GM12878 (cell line): ENCODE measurements around the gene TXNRD1. TPM values are rescaled to one million over a fixed set of nuclear protein-coding genes. Genes with fewer than 3 reads are reported as not detected.

Experiments used
- ATAC-seq: fragments of 200-7000 bp; cut with Tn5 transposase; 3 replicates; pipeline ENCODE4 v1.9.1; 2020; ENCODE audit warnings: mild to moderate bottlenecking, moderate library complexity
- BruUV-seq: library from RNA; stranded (reverse); fragments of 400-500 nt; replicated peaks from 2 replicates; lab custom pipeline; 2021; lab: Mats Ljungman, UMichigan
- CTCF ChIA-PET: fragments of 300-600 bp; sonication (Branson Sonifier 250); formaldehyde crosslinking; extraction: SDS; loops from one replicate; lab custom pipeline; 2021; ENCODE audit warnings: inconsistent platforms; lab: Yijun Ruan, JAX
- POLR2A ChIA-PET: fragments of 350-600 bp; formaldehyde crosslinking; extraction: SDS; loops from one replicate; lab custom pipeline; 2021; ENCODE audit warnings: inconsistent platforms; lab: Charles Lee
- RAD21 ChIA-PET: fragments of 300-600 bp; sonication (Branson Sonifier 250); formaldehyde crosslinking; loops from one replicate; lab custom pipeline; 2023; ENCODE audit warnings: antibody characterized with exemption; ENCODE audit not compliant: unreplicated experiment; lab: Charles Lee
- SMC1A ChIA-PET: fragments of 300-600 bp; sonication (Branson Sonifier 250); formaldehyde crosslinking; loops from one replicate; lab custom pipeline; 2023; ENCODE audit not compliant: unreplicated experiment, uncharacterized antibody; lab: Charles Lee
- DNase-seq: peaks from one replicate; pipeline ENCODE4 v3.0.0-alpha.2; 2011; ENCODE audit warnings: low read depth, low spot score
- FAIRE-seq: peaks from 3 replicates; lab custom pipeline; 2011; peaks lifted over from hg19 to GRCh38; lab: Jason Lieb, UNC
- H2AFZ ChIP-seq: 2 replicates; pipeline ENCODE4 v1.6.0; 2011; ENCODE audit warnings: low read depth, low read length, control low read depth; ENCODE audit not compliant: control insufficient read depth
- H3K27ac ChIP-seq: 2 replicates; pipeline ENCODE4 v1.5.1; 2011; ENCODE audit warnings: control low read depth; ENCODE audit not compliant: control insufficient read depth, insufficient read depth
- H3K27me3 ChIP-seq, 2 experiments: replicated peaks in 1 of 2; 2 replicates each; pipeline versions ENCODE4 v1.6.0 to v1.6.1; 2011; ENCODE audit warnings: low read length in 1 of 2; ENCODE audit not compliant: control insufficient read depth in 2 of 2, insufficient read depth in 2 of 2
- H3K36me3 ChIP-seq, 2 experiments: 2 replicates each; pipeline ENCODE4 v1.5.1; 2011; ENCODE audit warnings: low read length in 1 of 2; ENCODE audit not compliant: control insufficient read depth in 2 of 2, insufficient read depth in 2 of 2
- H3K4me1 ChIP-seq: 2 replicates; pipeline ENCODE4 v1.6.1; 2011; ENCODE audit warnings: mild to moderate bottlenecking, low read length, moderate library complexity, mixed read lengths; ENCODE audit not compliant: control insufficient read depth, insufficient read depth
- H3K4me2 ChIP-seq: 2 replicates; pipeline ENCODE4 v1.6.0; 2011; ENCODE audit warnings: control low read depth; ENCODE audit not compliant: control insufficient read depth, insufficient read depth
- H3K4me3 ChIP-seq: fragments of 200-600 bp; sonication (generic); 2 replicates; pipeline ENCODE4 v1.5.1; 2016
- H3K79me2 ChIP-seq: 2 replicates; pipeline ENCODE4 v1.6.0; 2011; ENCODE audit warnings: low read length; ENCODE audit not compliant: control insufficient read depth, insufficient read depth
- H3K9ac ChIP-seq: 2 replicates; pipeline ENCODE4 v1.8.0; 2011; ENCODE audit warnings: low read length, control low read depth, mixed read lengths; ENCODE audit not compliant: control insufficient read depth, insufficient read depth
- H3K9me3 ChIP-seq: replicated peaks from 3 replicates; pipeline ENCODE4 v1.5.1; 2011; ENCODE audit warnings: mild to moderate bottlenecking, low read length; ENCODE audit not compliant: control insufficient read depth, insufficient read depth
- H4K20me1 ChIP-seq: 2 replicates; pipeline ENCODE4 v1.6.0; 2011; ENCODE audit not compliant: control insufficient read depth, insufficient read depth
- CBFB ChIP-seq: IDR thresholded peaks from 2 replicates; pipeline ENCODE4 v1.6.1; 2016; ENCODE audit warnings: antibody characterized with exemption, low read depth
- CBX5 ChIP-seq: sonication (generic); IDR thresholded peaks from 2 replicates; pipeline ENCODE4 v1.6.1; 2016; ENCODE audit warnings: low read depth, moderate library complexity, mild to moderate bottlenecking, inconsistent platforms
- CTCF ChIP-seq, 3 experiments: IDR thresholded peaks in 2 of 3; conservative IDR thresholded peaks in 1 of 3; 2 replicates each; pipeline ENCODE4 v1.5.1; 2011; ENCODE audit warnings: low read depth in 3 of 3, low read length in 3 of 3, mild to moderate bottlenecking in 3 of 3, control low read depth in 2 of 3, moderate library complexity in 2 of 3, inconsistent platforms in 1 of 3, mixed read lengths in 1 of 3; ENCODE audit not compliant: control insufficient read depth in 2 of 3, insufficient read depth in 1 of 3; ENCODE audit errors: extremely low read depth in 1 of 3
- EZH2 ChIP-seq: IDR thresholded peaks from 2 replicates; pipeline ENCODE4 v1.6.1; 2012; ENCODE audit warnings: low read depth, mild to moderate bottlenecking, control low read depth, inconsistent platforms, low read length, borderline replicate concordance; ENCODE audit not compliant: control insufficient read depth
- HCFC1 ChIP-seq: fragments of 150-350 bp; IDR thresholded peaks from 2 replicates; pipeline ENCODE4 v1.6.1; 2014; ENCODE audit warnings: low read length
- HSF1 ChIP-seq: fragments of 150-350 bp; IDR thresholded peaks from 2 replicates; pipeline ENCODE4 v1.6.1; 2014; ENCODE audit warnings: mild to moderate bottlenecking, low read depth, low read length
- LARP7 ChIP-seq: fragments of 450-650 bp; IDR thresholded peaks from 2 replicates; pipeline ENCODE4 v1.6.1; 2017; ENCODE audit warnings: mild to moderate bottlenecking
- MTA2 ChIP-seq: fragments of 450-650 bp; IDR thresholded peaks from 2 replicates; pipeline ENCODE4 v1.6.1; 2016; ENCODE audit warnings: low read depth, mild to moderate bottlenecking, moderate library complexity
- NBN ChIP-seq: fragments of 450-650 bp; IDR thresholded peaks from 2 replicates; pipeline ENCODE4 v1.6.1; 2016
- PAX5 ChIP-seq: IDR thresholded peaks from 2 replicates; pipeline ENCODE4 v1.6.1; 2011; ENCODE audit warnings: low read depth, low read length, borderline replicate concordance
- POU2F2 ChIP-seq: IDR thresholded peaks from 3 replicates; pipeline ENCODE4 v1.6.1; 2011; ENCODE audit warnings: low read depth, mild to moderate bottlenecking, low read length, borderline replicate concordance
- RAD21 ChIP-seq: IDR thresholded peaks from 2 replicates; pipeline ENCODE4 v1.6.1; 2011; ENCODE audit warnings: mild to moderate bottlenecking, low read depth, low read length, moderate library complexity; ENCODE audit not compliant: insufficient read depth
- RUNX3 ChIP-seq: IDR thresholded peaks from 2 replicates; pipeline ENCODE4 v1.6.1; 2012; ENCODE audit warnings: low read length, inconsistent platforms
- SKIL ChIP-seq: fragments of 450-650 bp; IDR thresholded peaks from 2 replicates; pipeline ENCODE4 v1.6.1; 2017; ENCODE audit warnings: mild to moderate bottlenecking, low read depth, inconsistent platforms; ENCODE audit not compliant: poor library complexity, severe bottlenecking
- SMC3 ChIP-seq: IDR thresholded peaks from 2 replicates; pipeline ENCODE4 v1.6.1; 2011; ENCODE audit warnings: low read length, improper control_type of control experiment, borderline replicate concordance
- YY1 ChIP-seq: IDR thresholded peaks from 2 replicates; pipeline ENCODE4 v1.6.1; 2011; ENCODE audit warnings: low read depth, mild to moderate bottlenecking, low read length
- ZNF217 ChIP-seq: fragments of 450-650 bp; IDR thresholded peaks from 2 replicates; pipeline ENCODE4 v1.6.1; 2017; ENCODE audit warnings: antibody characterized with exemption, mild to moderate bottlenecking
- ZNF384 ChIP-seq: IDR thresholded peaks from 2 replicates; pipeline ENCODE4 v1.6.1; 2012; ENCODE audit warnings: low read depth, mild to moderate bottlenecking, low read length, improper control_type of control experiment, borderline replicate concordance
- WGBS: methylation state at CpG from one replicate; pipeline ENCODE4 v1.1.6; 2016; ENCODE audit warnings: low lambda C conversion rate; ENCODE audit not compliant: insufficient replicate concordance, insufficient coverage; ENCODE audit errors: missing lambda C conversion rate; 5-methylcytosine and 5-hydroxymethylcytosine counted together
- in situ Hi-C: fragments of 300-500 bp; cut with MboI; formaldehyde crosslinking; loops from 9 replicates; pipeline ENCODE4 v1.14.3; 2018; ENCODE audit warnings: mixed read lengths
- intact Hi-C: fragments of 100-400 bp; cut with micrococcal nuclease; formaldehyde crosslinking; loops from one replicate; pipeline ENCODE4 v1.14.2; 2022; ENCODE audit not compliant: unreplicated experiment
- polyA plus RNA-seq, 11 experiments: library from polyadenylated mRNA; depleted of rRNA in 4 of 11; unstranded in 6 of 11; stranded (reverse) in 5 of 11; fragments of >200 nt; fragmentation: Nextera tagmentation in 4 of 11; fragmentation: Illumina TruSeq in 1 of 11; extraction: Ambion mirVana in 4 of 11; extraction: Trizol in 1 of 11; gene quantifications; 1 replicate in 1 of 11; 2 replicates in 10 of 11; pipeline versions ENCODE4 v1.2.1 to v1.2.3, GENCODE V29; 2011 to 2016; ENCODE audit warnings: inconsistent platforms in 2 of 11, missing spikeins in 2 of 11, low read depth in 1 of 11
- total RNA-seq, 4 experiments: library from RNA; depleted of rRNA in 3 of 4; stranded (reverse); fragments of >200 nt in 3 of 4; fragmentation: Illumina TruSeq in 1 of 4; extraction: Trizol in 1 of 4; gene quantifications; 2 replicates each; pipeline versions ENCODE4 v1.2.1 to v1.2.3, GENCODE V29; 2013 to 2021

Gene TXNRD1
- total and polyA plus RNA-seq, 10 of the 15 experiments (the other 5 are each of a cell fraction or from before 2014, with no cell fraction given), result 52.6 to 84.6 (median 67.8) TPM

GRCh38 chr12:104381731-104382480 is 166.3 kb downstream of the TXNRD1 start:
- POLR2A ChIA-PET, result interaction anchor here (1.0 to 1.6 kb wide), 2 partner anchors 669 to 671 kb away, joined by 3 to 4 read pairs; no protein-coding TSS in a partner anchor
- in situ Hi-C loops, result loop anchor here (5.0 kb wide), 2 partner anchors 495 to 670 kb away; no protein-coding TSS in a partner anchor
- TF ChIP-seq SMC3, result peak; percentile 99
- TF ChIP-seq LARP7, result no peak
- TF ChIP-seq POU2F2, result 0 out of 3 replicates have a peak, but pooled peaks have one; percentile 37
- no peak for TF ChIP-seq RUNX3
- no peak for TF ChIP-seq PAX5
- TF ChIP-seq CTCF (IDR thresholded peaks at IDR 0.05 in 2 of 3, conservative IDR thresholded peaks at IDR 0.05 in 1 of 3; ENCODE audit: control insufficient read depth in 2 of 3, extremely low read depth in 1 of 3, insufficient read depth in 1 of 3, low read depth in 3 of 3, low read length in 3 of 3), result peak; percentile 91 to 92 (median 91); a peak in 5 of 6 replicates
- no peak for TF ChIP-seq MTA2
- TF ChIP-seq HSF1, result no peak
- peak; percentile 37; the same call in 1 of the 2 replicates for TF ChIP-seq CBFB
- TF ChIP-seq SKIL, result peak; percentile 41
- no peak for TF ChIP-seq EZH2
- TF ChIP-seq NBN, result 0 out of 2 replicates have a peak, but pooled peaks have one; percentile 43
- no peak for TF ChIP-seq ZNF384
- peak; percentile 100 for TF ChIP-seq RAD21
- peak; percentile 73 for TF ChIP-seq YY1
- no peak for TF ChIP-seq ZNF217
- 0 out of 2 replicates have a peak, but pooled peaks have one; percentile 32 for TF ChIP-seq CBX5
- TF ChIP-seq HCFC1, result no peak

More at GRCh38 chr12:104381731-104382480, 166.3 kb downstream of the TXNRD1 start:
- H3K36me3 ChIP-seq, result no peaks in the 10 kb centered on the region
- H2AFZ ChIP-seq, result peak overlapping the region; percentile 71
- H3K79me2 ChIP-seq, result no peaks in the 10 kb centered on the region
- no peak overlapping the region for H3K9ac ChIP-seq
- ChIA-PET RAD21 (interaction anchor here (0.6 to 5.3 kb wide), 78 partner anchors 9 to 1001 kb away, joined by 3 to 73 read pairs (median 4); partner anchors contain the start of genes CHST11 and SLC41A2), SMC1A (interaction anchor here (0.6 to 3.3 kb wide), 96 partner anchors 9 to 1143 kb away, joined by 3 to 93 read pairs (median 4); partner anchors contain the start of genes CHST11 and SLC41A2), CTCF (interaction anchor here (0.6 to 6.8 kb wide), 126 partner anchors 17 to 730 kb away, joined by 3 to 142 read pairs (median 4); partner anchors contain the start of gene CHST11)
- 0 out of 2 replicates have a peak overlapping the region, but pooled peaks have one; percentile 48 for H3K4me2 ChIP-seq
- DNase-seq, result peak; percentile 44
- H3K4me3 ChIP-seq, result no peak overlapping the region
- no peaks in the 10 kb centered on the region for H3K4me1 ChIP-seq
- no peaks in the 10 kb centered on the region for H3K27me3 ChIP-seq
- no TSS peak for BruUV-seq
- 28% methylated on average over 18 of the region's 18 CpGs for WGBS
- H4K20me1 ChIP-seq, result no peaks in the 10 kb centered on the region
- H3K9me3 ChIP-seq, result no peaks in the 10 kb centered on the region
- H3K27ac ChIP-seq, result no peak overlapping the region
- peak; percentile 98 for ATAC-seq
- no peak for FAIRE-seq
- intact Hi-C loops, result loop anchor here (1.0 to 5.0 kb wide), 7 partner anchors 75 to 671 kb away; partner anchors contain the start of gene CHST11
